ENCODE data around the gene U2SURP. TPM values are rescaled to one million over a fixed set of nuclear protein-coding genes. Genes with fewer than 3 reads are reported as not detected.

U2SURP gene
- total RNA-seq, 2 experiments from 2014 or later, result 160 to 174 TPM

DNA sequence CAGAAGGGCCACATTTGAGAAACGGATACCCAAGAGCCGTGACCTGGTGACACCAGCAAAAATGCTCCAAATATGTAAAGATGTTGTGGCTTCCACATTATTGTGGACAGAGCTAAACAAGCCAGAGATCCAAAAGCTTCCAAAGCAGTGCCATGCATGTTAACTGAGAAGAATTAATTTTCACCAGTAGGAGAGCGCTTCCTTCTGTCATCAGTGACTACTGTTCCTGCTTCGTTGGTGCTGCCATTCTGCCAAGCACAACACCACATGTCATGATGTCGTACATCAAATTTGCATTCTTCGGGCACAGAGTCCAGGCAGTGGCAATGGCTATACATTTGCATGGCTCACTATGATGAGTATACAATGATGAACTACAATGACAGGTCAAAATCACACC, 99.1 kb downstream of the U2SURP start:
- TF ChIP-seq, protein P1, sequence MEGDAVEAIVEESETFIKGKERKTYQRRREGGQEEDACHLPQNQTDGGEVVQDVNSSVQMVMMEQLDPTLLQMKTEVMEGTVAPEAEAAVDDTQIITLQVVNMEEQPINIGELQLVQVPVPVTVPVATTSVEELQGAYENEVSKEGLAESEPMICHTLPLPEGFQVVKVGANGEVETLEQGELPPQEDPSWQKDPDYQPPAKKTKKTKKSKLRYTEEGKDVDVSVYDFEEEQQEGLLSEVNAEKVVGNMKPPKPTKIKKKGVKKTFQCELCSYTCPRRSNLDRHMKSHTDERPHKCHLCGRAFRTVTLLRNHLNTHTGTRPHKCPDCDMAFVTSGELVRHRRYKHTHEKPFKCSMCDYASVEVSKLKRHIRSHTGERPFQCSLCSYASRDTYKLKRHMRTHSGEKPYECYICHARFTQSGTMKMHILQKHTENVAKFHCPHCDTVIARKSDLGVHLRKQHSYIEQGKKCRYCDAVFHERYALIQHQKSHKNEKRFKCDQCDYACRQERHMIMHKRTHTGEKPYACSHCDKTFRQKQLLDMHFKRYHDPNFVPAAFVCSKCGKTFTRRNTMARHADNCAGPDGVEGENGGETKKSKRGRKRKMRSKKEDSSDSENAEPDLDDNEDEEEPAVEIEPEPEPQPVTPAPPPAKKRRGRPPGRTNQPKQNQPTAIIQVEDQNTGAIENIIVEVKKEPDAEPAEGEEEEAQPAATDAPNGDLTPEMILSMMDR (IDR thresholded peaks at IDR 0.05), result no peak
- intact Hi-C loops (cut with micrococcal nuclease), result no loop called here
- no peak for DNase-seq
- ChIA-PET CTCF (no interaction called here), POLR2A (no interaction called here)
- H3K36me3 Mint-ChIP-seq (ENCODE audit: low read depth), result peaks cover 4% of the 10 kb centered on the region
- H3K9me3 Mint-ChIP-seq, result peaks cover 11% of the 10 kb centered on the region
- H3K4me3 Mint-ChIP-seq, result no peak overlapping the region
- ATAC-seq, result no peak
- H3K27me3 Mint-ChIP-seq, result peaks cover 4% of the 10 kb centered on the region
- no peak overlapping the region for H3K27ac Mint-ChIP-seq
- H3K4me1 Mint-ChIP-seq (ENCODE audit: low read depth), result peaks cover 3% of the 10 kb centered on the region

DNA sequence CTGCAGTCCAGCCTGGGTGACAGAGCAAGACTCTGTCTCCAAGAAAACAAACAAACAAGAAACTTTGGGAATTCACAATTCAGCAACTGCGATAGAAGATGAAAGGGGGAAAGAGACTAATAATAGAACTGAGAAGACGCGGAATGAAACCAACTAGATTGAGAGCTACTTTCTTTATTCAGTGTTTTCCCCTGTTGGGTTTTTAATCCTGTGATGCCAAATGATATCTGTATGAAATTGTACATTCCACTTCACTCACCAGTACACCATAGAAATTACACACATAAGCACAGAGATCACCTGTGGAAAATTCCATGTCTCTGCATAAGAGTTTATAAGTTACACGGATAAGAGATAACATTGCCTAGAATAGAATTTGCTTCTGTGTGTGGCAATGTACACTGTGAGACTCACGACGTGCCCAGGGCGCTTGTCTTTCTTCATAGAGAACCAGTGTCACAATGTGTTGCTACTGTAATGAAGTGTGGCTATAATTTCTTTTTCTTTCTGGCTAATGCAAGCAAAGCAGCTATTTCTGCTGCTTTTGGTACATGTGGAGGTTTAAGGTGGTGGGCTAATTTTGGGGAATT, 100.5 kb downstream of the U2SURP start:
- H3K4me1 Mint-ChIP-seq (ENCODE audit: low read depth), result peaks cover 3% of the 10 kb centered on the region
- CTCF ChIA-PET, result no interaction called here
- H3K27me3 Mint-ChIP-seq, result peaks cover 5% of the 10 kb centered on the region
- peaks cover 4% of the 10 kb centered on the region for H3K36me3 Mint-ChIP-seq (ENCODE audit: low read depth)
- peaks cover 18% of the 10 kb centered on the region for H3K9me3 Mint-ChIP-seq
- TF ChIP-seq, protein P1 (IDR thresholded peaks at IDR 0.05), result no peak
- intact Hi-C loops (cut with micrococcal nuclease), result no loop called here
- DNase-seq (no peak), ATAC-seq (no peak)
- H3K4me3 Mint-ChIP-seq, result no peak overlapping the region
- POLR2A ChIA-PET, result no interaction called here
- no peak overlapping the region for H3K27ac Mint-ChIP-seq

DNA sequence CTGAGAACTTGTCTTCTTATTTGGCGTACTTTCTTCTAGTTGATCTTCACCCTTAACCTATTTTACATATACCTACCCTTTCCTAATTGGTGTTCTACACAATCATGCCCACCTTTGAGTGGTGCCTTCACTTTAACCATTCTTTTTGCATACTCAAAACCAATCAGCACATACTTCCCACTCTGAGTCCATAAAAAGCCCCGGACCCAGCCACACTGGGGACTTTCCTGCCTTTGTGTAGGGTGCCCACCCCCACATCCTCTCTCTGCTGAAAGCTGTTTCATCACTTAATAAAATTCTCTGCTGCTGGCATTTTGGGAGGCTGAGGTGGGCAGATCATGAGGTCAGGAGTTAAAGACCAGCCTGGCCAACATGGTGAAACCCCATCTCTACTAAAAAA, 102.3 kb downstream of the U2SURP start:
- peaks cover 18% of the 10 kb centered on the region for H3K9me3 Mint-ChIP-seq
- ChIA-PET POLR2A (interaction anchor here (1.0 kb wide), 1 partner anchor 22 kb away, joined by 3 read pairs; no protein-coding TSS in a partner anchor), CTCF (no interaction called here)
- no peak overlapping the region for H3K4me3 Mint-ChIP-seq
- H3K27ac Mint-ChIP-seq, result no peak overlapping the region
- peak; percentile 33 for DNase-seq
- peaks cover 5% of the 10 kb centered on the region for H3K27me3 Mint-ChIP-seq
- peaks cover 4% of the 10 kb centered on the region for H3K36me3 Mint-ChIP-seq (ENCODE audit: low read depth)
- intact Hi-C loops (cut with micrococcal nuclease), result no loop called here
- H3K4me1 Mint-ChIP-seq (ENCODE audit: low read depth), result peaks cover 3% of the 10 kb centered on the region
- TF ChIP-seq, protein P1 (IDR thresholded peaks at IDR 0.05), result no peak
- peak; percentile 51 for ATAC-seq

DNA sequence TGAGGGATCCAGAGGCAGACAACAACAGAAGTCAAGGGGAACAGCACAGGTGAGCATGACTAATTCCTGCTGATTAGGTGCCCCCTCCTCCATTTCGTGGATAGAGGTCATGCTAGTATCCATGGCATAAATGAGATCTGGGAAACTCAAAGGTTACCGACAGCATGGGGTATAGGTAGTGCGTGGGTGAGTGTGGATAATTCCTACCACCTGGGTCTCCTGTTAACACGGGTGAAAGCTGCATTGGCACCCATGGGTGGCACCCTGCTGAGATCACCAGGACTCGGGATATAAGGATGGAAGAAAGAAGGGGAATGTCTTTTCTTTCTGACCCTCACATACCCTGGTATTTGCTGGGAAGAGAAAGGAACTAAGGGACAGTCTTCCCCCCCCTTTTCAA, 103.8 kb downstream of the U2SURP start:
- DNase-seq, result no peak
- ChIA-PET CTCF (no interaction called here), POLR2A (interaction anchor here (1.4 kb wide), 1 partner anchor 13 kb away, joined by 4 read pairs; no protein-coding TSS in a partner anchor)
- Mint-ChIP-seq H3K36me3 (ENCODE audit: low read depth) (peaks cover 4% of the 10 kb centered on the region), H3K9me3 (peaks cover 18% of the 10 kb centered on the region), H3K4me1 (ENCODE audit: low read depth) (peaks cover 3% of the 10 kb centered on the region), H3K27ac (no peak overlapping the region), H3K27me3 (peaks cover 5% of the 10 kb centered on the region), H3K4me3 (no peak overlapping the region)
- intact Hi-C loops (cut with micrococcal nuclease), result no loop called here
- TF ChIP-seq, protein P1 (IDR thresholded peaks at IDR 0.05), result no peak
- ATAC-seq, result no peak

DNA sequence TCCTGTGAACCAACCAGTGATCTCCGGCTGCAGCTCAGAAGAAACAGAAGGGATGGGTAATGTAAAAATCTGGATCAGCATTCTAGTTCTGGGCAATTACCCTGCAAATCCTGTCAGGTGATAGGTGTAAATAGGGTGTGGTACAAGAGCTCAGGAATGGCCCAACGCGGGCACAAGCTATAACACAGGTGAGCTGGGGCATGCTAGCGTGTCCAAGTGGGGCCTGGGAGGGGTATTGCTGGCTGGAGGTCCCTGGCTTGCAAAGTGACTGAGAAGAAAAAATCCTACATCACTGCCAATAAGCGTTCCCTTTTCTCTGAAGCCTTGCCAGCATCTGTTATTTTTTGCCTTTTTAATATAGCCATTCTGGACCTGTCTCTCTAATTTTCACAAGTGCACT, 108.5 kb downstream of the U2SURP start:
- Mint-ChIP-seq H3K36me3 (ENCODE audit: low read depth) (peaks cover under 1% of the 10 kb centered on the region), H3K4me1 (ENCODE audit: low read depth) (no peaks in the 10 kb centered on the region), H3K4me3 (no peak overlapping the region), H3K27ac (no peak overlapping the region), H3K9me3 (peaks cover 13% of the 10 kb centered on the region), H3K27me3 (peaks cover 1% of the 10 kb centered on the region)
- TF ChIP-seq, protein P1 (IDR thresholded peaks at IDR 0.05), result no peak
- ChIA-PET POLR2A (interaction anchor here (0.7 kb wide), 1 partner anchor 609 kb away, joined by 4 read pairs; no protein-coding TSS in a partner anchor), CTCF (interaction anchor here (0.9 to 1.2 kb wide), 2 partner anchors 58 to 110 kb away, joined by 3 read pairs; no protein-coding TSS in a partner anchor)
- intact Hi-C loops (cut with micrococcal nuclease), result no loop called here
- ATAC-seq (no peak), DNase-seq (no peak)

Other genes with a start within 250 kb of the U2SURP start
- 1 to 10 TPM; 1.1 TPM for gene PCOLCE2, start 112.5 kb upstream of the U2SURP start, total RNA-seq
- not detected for gene PAQR9, start 37.9 kb upstream of the U2SURP start, total RNA-seq
- gene CHST2, start 118.2 kb downstream of the U2SURP start, total RNA-seq, result 1 to 10 TPM; 6.0 to 6.9 TPM